ENCODE data around the gene STUM. TPM values are rescaled to one million over a fixed set of nuclear protein-coding genes. Genes with fewer than 3 reads are reported as not detected.

STUM gene
- total and polyA plus RNA-seq, 2 of the 8 experiments (the other 6 are each of a cell fraction or from before 2014, with no cell fraction given): 0.76 to 1.2 TPM

DNA sequence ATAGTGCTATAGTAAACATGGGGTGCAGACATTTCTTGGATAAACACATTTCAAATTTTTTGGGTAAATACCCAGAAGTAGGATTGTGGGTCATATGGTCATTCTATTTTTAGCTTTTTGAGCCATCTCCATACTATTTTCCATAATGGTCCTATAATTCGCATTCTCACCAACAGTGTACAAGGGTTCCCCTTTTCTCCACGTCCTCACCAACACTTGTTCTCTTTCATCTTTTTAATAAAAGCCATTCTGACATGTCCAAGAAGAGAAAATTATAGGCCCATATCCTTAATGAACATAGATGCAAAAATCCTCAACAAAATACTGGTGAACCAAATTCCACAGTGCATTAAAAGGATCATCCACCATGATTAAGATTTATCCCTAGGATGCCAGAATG lies 8.9 kb downstream of the STUM start:
- Histone ChIP-seq H3K27ac (ENCODE audit: low read depth, low read length) (no peak overlapping the region), H2AK5ac (ENCODE audit: low read depth, low read length) (no peak overlapping the region), H3K4me2 (ENCODE audit: insufficient read depth in 1 of 2, low read depth in 2 of 2, low read length in 2 of 2) (no peak overlapping the region), H3K14ac (ENCODE audit: insufficient read length) (no peak overlapping the region), H3K27me3 (replicated peaks in 1 of 4; ENCODE audit: control insufficient read depth in 3 of 4, extremely low read depth in 1 of 4, insufficient read depth in 3 of 4, low read length in 3 of 4) (no peaks in the 10 kb centered on the region; a peak in 2 of 7 replicates), H3K79me1 (ENCODE audit: low read depth, low read length) (no peaks in the 10 kb centered on the region), H2BK20ac (ENCODE audit: low read length) (no peak overlapping the region), H4K91ac (replicated peaks; ENCODE audit: insufficient read length, low read length) (no peak overlapping the region), H2BK15ac (ENCODE audit: low read length) (no peak overlapping the region), H3K36me3 (ENCODE audit: control insufficient read depth in 2 of 4, insufficient read depth in 4 of 4, low read length in 3 of 4) (no peaks in the 10 kb centered on the region), H2BK120ac (replicated peaks; ENCODE audit: low read depth, low read length) (no peak overlapping the region), H3K4me1 (replicated peaks in 1 of 4; ENCODE audit: control insufficient read depth in 3 of 4, insufficient read depth in 4 of 4, low read length in 3 of 4) (no peaks in the 10 kb centered on the region), H2AFZ (ENCODE audit: low read length) (no peak overlapping the region), H3K4me3 (ENCODE audit: extremely low read depth in 1 of 4, insufficient read depth in 2 of 4, low read depth in 3 of 4, low read length in 4 of 4) (no peak overlapping the region), H3K18ac (ENCODE audit: extremely low read depth, low read length) (no peak overlapping the region), H3K4ac (replicated peaks; ENCODE audit: insufficient read length, low read depth, low read length) (no peak overlapping the region), H3K23me2 (ENCODE audit: low read depth, low read length) (no peaks in the 10 kb centered on the region), H4K8ac (ENCODE audit: extremely low read depth, insufficient read depth, low read length) (no peak overlapping the region), H3K23ac (ENCODE audit: insufficient read length) (no peak overlapping the region), H4K5ac (ENCODE audit: insufficient read length, low read depth, low read length) (no peak overlapping the region), H3K56ac (replicated peaks; ENCODE audit: insufficient read length, low read depth, low read length) (no peak overlapping the region), H2BK12ac (ENCODE audit: low read depth, low read length) (no peak overlapping the region), H2BK5ac (ENCODE audit: low read depth, low read length) (no peak overlapping the region), H3K9ac (replicated peaks in 1 of 4; ENCODE audit: extremely low read depth in 1 of 4, low read depth in 3 of 4, low read length in 3 of 4) (no peak overlapping the region), H3K79me2 (ENCODE audit: control insufficient read depth in 1 of 2, insufficient read depth in 2 of 2, low read length in 2 of 2) (no peaks in the 10 kb centered on the region), H3K9me3 (ENCODE audit: insufficient read depth in 2 of 2, low read depth in 1 of 2, low read length in 1 of 2) (no peaks in the 10 kb centered on the region), H4K20me1 (replicated peaks in 1 of 2; ENCODE audit: control insufficient read depth in 1 of 2, insufficient read depth in 2 of 2, low read length in 2 of 2) (no peaks in the 10 kb centered on the region)
- 85% methylated on average over 2 of the region's 2 CpGs; no CpG with 5 or more reads in 1 of the 2 experiments for WGBS, 2 experiments (ENCODE audit: extremely low coverage in 1 of 2, insufficient coverage in 1 of 2, insufficient read length in 1 of 2, insufficient replicate concordance in 2 of 2, low coverage in 1 of 2, low lambda C conversion rate in 2 of 2, missing lambda C conversion rate in 1 of 2)
- FAIRE-seq: no peak
- POLR2A ChIA-PET (ENCODE audit: partially characterized antibody): no interaction called here
- CTCF ChIA-PET (ENCODE audit: partially characterized antibody): interaction anchor here (3.4 kb wide), 1 partner anchor 12 kb away, joined by 18 read pairs; no protein-coding TSS in a partner anchor
- DNase-seq (ENCODE audit: low read depth in 1 of 2, low spot score in 2 of 2): no peak
- TF ChIP-seq KDM1A (IDR thresholded peaks at IDR 0.05; ENCODE audit: borderline replicate concordance, low read length): no peak
- TF ChIP-seq ZNF274 (IDR thresholded peaks at IDR 0.05; ENCODE audit: borderline replicate concordance, extremely low read depth, low read length): no peak
- TF ChIP-seq HDAC2 (IDR thresholded peaks at IDR 0.05; ENCODE audit: borderline replicate concordance in 1 of 2, low read depth in 2 of 2, low read length in 2 of 2): no peak
- TF ChIP-seq POLR2A (IDR thresholded peaks at IDR 0.05; ENCODE audit: control extremely low read depth in 1 of 2, low read depth in 2 of 2, low read length in 2 of 2): no peak
- TF ChIP-seq CHD2 (IDR thresholded peaks at IDR 0.05; ENCODE audit: low read length): no peak
- no peak for TF ChIP-seq YY1 (IDR thresholded peaks at IDR 0.05; ENCODE audit: low read depth, low read length)
- no peak for TF ChIP-seq EZH2 (IDR thresholded peaks at IDR 0.05; ENCODE audit: low read depth, low read length, severe bottlenecking)
- no peak for TF ChIP-seq EP300 (IDR thresholded peaks at IDR 0.05; ENCODE audit: borderline replicate concordance in 1 of 2, low read depth in 2 of 2, low read length in 2 of 2)

All from H1 (cell line).